IMR-90 (cell line): Measurements from ENCODE around the gene TNFRSF18.

ENCODE experiments used
- BHLHE40 ChIP-seq: fragments of 150-350 bp; IDR thresholded peaks from 2 replicates; pipeline ENCODE4 v1.6.1; 2016; ENCODE audit warnings: mild to moderate bottlenecking, low read depth, low read length
- CEBPB ChIP-seq: IDR thresholded peaks from 2 replicates; pipeline ENCODE4 v1.6.1; 2012; ENCODE audit warnings: low read depth, low read length, improper control_type of control experiment
- CHD1 ChIP-seq: IDR thresholded peaks from 2 replicates; pipeline ENCODE4 v1.6.1; 2012; ENCODE audit warnings: low read depth, low read length, improper control_type of control experiment
- MAFK ChIP-seq: IDR thresholded peaks from 2 replicates; pipeline ENCODE4 v1.6.1; 2012; ENCODE audit warnings: low read depth, low read length, improper control_type of control experiment
- MAZ ChIP-seq: IDR thresholded peaks from 2 replicates; pipeline ENCODE4 v1.6.1; 2012; ENCODE audit warnings: low read depth, mild to moderate bottlenecking, low read length, improper control_type of control experiment, moderate library complexity, borderline replicate concordance
- MXI1 ChIP-seq: IDR thresholded peaks from 2 replicates; pipeline ENCODE4 v1.6.1; 2012; ENCODE audit warnings: low read depth, mild to moderate bottlenecking, low read length, moderate library complexity, borderline replicate concordance
- POLR2A ChIP-seq: IDR thresholded peaks from 2 replicates; pipeline ENCODE4 v1.6.1; 2012; ENCODE audit warnings: mild to moderate bottlenecking, low read depth, low read length
- RAD21 ChIP-seq: IDR thresholded peaks from 2 replicates; pipeline ENCODE4 v1.6.1; 2012; ENCODE audit warnings: low read length, improper control_type of control experiment
- RCOR1 ChIP-seq: IDR thresholded peaks from 2 replicates; pipeline ENCODE4 v1.6.1; 2012; ENCODE audit warnings: mild to moderate bottlenecking, low read length, improper control_type of control experiment; ENCODE audit not compliant: insufficient replicate concordance
- RFX5 ChIP-seq: IDR thresholded peaks from 2 replicates; pipeline ENCODE4 v1.8.0; 2012; ENCODE audit warnings: low read depth, mild to moderate bottlenecking, low read length, moderate library complexity
- SMC3 ChIP-seq: fragments of 150-350 bp; IDR thresholded peaks from 2 replicates; pipeline ENCODE4 v1.6.1; 2016; ENCODE audit warnings: low read depth, mild to moderate bottlenecking, antibody characterized with exemption, low read length, moderate library complexity
- TF ChIP-seq, protein P1 (sequence below): conservative IDR thresholded peaks from 2 replicates; pipeline ENCODE4 v1.5.1; 2012; ENCODE audit warnings: mild to moderate bottlenecking, low read depth, low read length, improper control_type of control experiment
- TF ChIP-seq, protein P2 (sequence below): fragments of 150-350 bp; IDR thresholded peaks from 2 replicates; pipeline ENCODE4 v1.6.1; 2016; ENCODE audit warnings: low read depth, mild to moderate bottlenecking, low read length, moderate library complexity, borderline replicate concordance
- TF ChIP-seq, protein P3 (sequence below): fragments of 150-350 bp; IDR thresholded peaks from 2 replicates; pipeline ENCODE4 v1.6.1; 2017; ENCODE audit warnings: mild to moderate bottlenecking, antibody characterized with exemption, low read length, low read depth

DNA sequence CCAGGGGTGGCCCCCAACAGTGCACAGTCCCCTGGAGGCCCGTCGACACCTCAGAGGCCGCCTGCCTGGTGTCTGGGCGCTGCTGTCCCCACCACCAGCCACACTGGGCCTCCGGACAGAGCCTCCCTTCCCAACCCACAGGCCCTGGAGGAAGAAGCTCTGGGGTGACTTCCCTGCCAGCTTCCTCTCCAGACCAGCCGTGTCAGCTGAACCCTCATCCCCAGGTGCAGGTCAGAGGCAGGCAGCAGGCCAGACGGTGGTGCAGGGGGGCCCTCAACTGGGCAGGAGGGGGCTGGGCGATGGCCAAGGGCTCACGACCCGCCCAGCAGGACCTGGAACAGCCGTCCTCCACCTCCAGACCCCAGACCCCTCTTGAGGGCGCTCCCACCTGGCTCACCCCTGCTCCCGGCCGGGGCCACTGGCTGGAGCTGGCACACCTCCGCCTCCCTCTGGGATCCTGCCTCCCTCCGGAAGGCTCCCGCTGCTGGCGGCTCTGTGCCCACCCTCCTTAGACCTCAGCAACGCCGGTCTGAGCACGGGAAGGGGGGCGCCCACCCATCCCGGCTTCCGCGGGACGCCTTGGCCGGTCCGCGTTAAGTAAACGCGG lies 520 bp downstream of the TNFRSF18 start:
- no peak for TF ChIP-seq POLR2A
- TF ChIP-seq, protein P1, sequence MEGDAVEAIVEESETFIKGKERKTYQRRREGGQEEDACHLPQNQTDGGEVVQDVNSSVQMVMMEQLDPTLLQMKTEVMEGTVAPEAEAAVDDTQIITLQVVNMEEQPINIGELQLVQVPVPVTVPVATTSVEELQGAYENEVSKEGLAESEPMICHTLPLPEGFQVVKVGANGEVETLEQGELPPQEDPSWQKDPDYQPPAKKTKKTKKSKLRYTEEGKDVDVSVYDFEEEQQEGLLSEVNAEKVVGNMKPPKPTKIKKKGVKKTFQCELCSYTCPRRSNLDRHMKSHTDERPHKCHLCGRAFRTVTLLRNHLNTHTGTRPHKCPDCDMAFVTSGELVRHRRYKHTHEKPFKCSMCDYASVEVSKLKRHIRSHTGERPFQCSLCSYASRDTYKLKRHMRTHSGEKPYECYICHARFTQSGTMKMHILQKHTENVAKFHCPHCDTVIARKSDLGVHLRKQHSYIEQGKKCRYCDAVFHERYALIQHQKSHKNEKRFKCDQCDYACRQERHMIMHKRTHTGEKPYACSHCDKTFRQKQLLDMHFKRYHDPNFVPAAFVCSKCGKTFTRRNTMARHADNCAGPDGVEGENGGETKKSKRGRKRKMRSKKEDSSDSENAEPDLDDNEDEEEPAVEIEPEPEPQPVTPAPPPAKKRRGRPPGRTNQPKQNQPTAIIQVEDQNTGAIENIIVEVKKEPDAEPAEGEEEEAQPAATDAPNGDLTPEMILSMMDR: no peak
- TF ChIP-seq MAFK: no peak
- no peak for TF ChIP-seq MXI1
- TF ChIP-seq, protein P2, sequence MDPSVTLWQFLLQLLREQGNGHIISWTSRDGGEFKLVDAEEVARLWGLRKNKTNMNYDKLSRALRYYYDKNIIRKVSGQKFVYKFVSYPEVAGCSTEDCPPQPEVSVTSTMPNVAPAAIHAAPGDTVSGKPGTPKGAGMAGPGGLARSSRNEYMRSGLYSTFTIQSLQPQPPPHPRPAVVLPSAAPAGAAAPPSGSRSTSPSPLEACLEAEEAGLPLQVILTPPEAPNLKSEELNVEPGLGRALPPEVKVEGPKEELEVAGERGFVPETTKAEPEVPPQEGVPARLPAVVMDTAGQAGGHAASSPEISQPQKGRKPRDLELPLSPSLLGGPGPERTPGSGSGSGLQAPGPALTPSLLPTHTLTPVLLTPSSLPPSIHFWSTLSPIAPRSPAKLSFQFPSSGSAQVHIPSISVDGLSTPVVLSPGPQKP: no peak
- TF ChIP-seq RFX5: no peak
- no peak for TF ChIP-seq CEBPB
- no peak for TF ChIP-seq RCOR1
- no peak for TF ChIP-seq CHD1
- no peak for TF ChIP-seq MAZ
- TF ChIP-seq, protein P3, sequence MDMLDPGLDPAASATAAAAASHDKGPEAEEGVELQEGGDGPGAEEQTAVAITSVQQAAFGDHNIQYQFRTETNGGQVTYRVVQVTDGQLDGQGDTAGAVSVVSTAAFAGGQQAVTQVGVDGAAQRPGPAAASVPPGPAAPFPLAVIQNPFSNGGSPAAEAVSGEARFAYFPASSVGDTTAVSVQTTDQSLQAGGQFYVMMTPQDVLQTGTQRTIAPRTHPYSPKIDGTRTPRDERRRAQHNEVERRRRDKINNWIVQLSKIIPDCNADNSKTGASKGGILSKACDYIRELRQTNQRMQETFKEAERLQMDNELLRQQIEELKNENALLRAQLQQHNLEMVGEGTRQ: no peak
- TF ChIP-seq BHLHE40: no peak
- no peak for TF ChIP-seq RAD21
- no peak for TF ChIP-seq SMC3
